WTC11 (cell line): ENCODE measurements around the gene OR1D5. TPM values are rescaled to one million over a fixed set of nuclear protein-coding genes. Genes with fewer than 3 reads are reported as not detected.

Source experiments
- ATAC-seq: fragments of 200-7000 bp; cut with Tn5 transposase; 2 replicates; pipeline ENCODE4 v1.10.0; 2021; ENCODE audit warnings: mild to moderate bottlenecking, moderate library complexity
- CTCF ChIA-PET: fragments of 300-600 bp; sonication (Branson Sonifier 250); formaldehyde crosslinking; loops from one replicate; lab custom pipeline; 2021; ENCODE audit warnings: antibody characterized with exemption; lab: Charles Lee
- POLR2A ChIA-PET: fragments of 350-600 bp; sonication (Branson Sonifier 250); formaldehyde crosslinking; loops from one replicate; lab custom pipeline; 2021; ENCODE audit warnings: antibody characterized with exemption; lab: Charles Lee
- DNase-seq: peaks from one replicate; pipeline ENCODE4 v3.0.0; 2021; ENCODE audit warnings: low spot score
- H3K27ac Mint-ChIP-seq: 2 replicates; pipeline ENCODE4 v1.8.0; 2021; ENCODE audit warnings: mixed read lengths
- H3K27me3 Mint-ChIP-seq: 2 replicates; pipeline ENCODE4 v1.8.0; 2021; ENCODE audit warnings: low read depth, mild to moderate bottlenecking, moderate library complexity, mixed read lengths
- H3K36me3 Mint-ChIP-seq: 2 replicates; pipeline ENCODE4 v1.8.0; 2021; ENCODE audit warnings: mixed read lengths
- H3K4me1 Mint-ChIP-seq: 2 replicates; pipeline ENCODE4 v1.8.0; 2022; ENCODE audit warnings: mixed read lengths
- H3K4me3 Mint-ChIP-seq: 2 replicates; pipeline ENCODE4 v1.8.0; 2021; ENCODE audit warnings: mild to moderate bottlenecking, moderate library complexity, mixed read lengths
- H3K9me3 Mint-ChIP-seq: 2 replicates; pipeline ENCODE4 v1.8.0; 2021; ENCODE audit warnings: mixed read lengths
- ATF1 ChIP-seq: sonication (generic); formaldehyde crosslinking; IDR thresholded peaks from 2 replicates; pipeline ENCODE4 v1.8.1; 2023; ENCODE audit warnings: mild to moderate bottlenecking, moderate library complexity, missing genetic modification reagents
- CREM ChIP-seq: sonication (generic); formaldehyde crosslinking; IDR thresholded peaks from 2 replicates; pipeline ENCODE4 v1.8.1; 2022; ENCODE audit warnings: mild to moderate bottlenecking, missing genetic modification reagents, moderate library complexity
- FOXK1 ChIP-seq: sonication (generic); formaldehyde crosslinking; IDR thresholded peaks from 2 replicates; pipeline ENCODE4 v1.8.0; 2022; ENCODE audit warnings: mild to moderate bottlenecking, moderate library complexity, missing genetic modification reagents
- FOXP1 ChIP-seq: sonication (generic); formaldehyde crosslinking; IDR thresholded peaks from 2 replicates; pipeline ENCODE4 v1.8.0; 2022; ENCODE audit warnings: missing genetic modification reagents, mild to moderate bottlenecking, moderate library complexity, borderline replicate concordance
- GABPB1 ChIP-seq: sonication (generic); formaldehyde crosslinking; IDR thresholded peaks from 2 replicates; pipeline ENCODE4 v1.8.1; 2023; ENCODE audit warnings: mild to moderate bottlenecking, missing genetic modification reagents
- IRF2 ChIP-seq: sonication (generic); formaldehyde crosslinking; IDR thresholded peaks from 2 replicates; pipeline ENCODE4 v1.8.0; 2022; ENCODE audit warnings: low read depth, missing genetic modification reagents, borderline replicate concordance
- JAZF1 ChIP-seq: fragments of 250-450 bp; sonication (Bioruptor Pico); IDR thresholded peaks from 2 replicates; pipeline ENCODE4 v1.9.0; 2021; ENCODE audit warnings: moderate library complexity, mild to moderate bottlenecking, inconsistent platforms
- ZNF423 ChIP-seq: fragments of 250-450 bp; sonication (Bioruptor Pico); IDR thresholded peaks from 2 replicates; pipeline ENCODE4 v2.1.2; 2022; ENCODE audit warnings: mild to moderate bottlenecking, moderate library complexity
- ZNF671 ChIP-seq: fragments of 250-450 bp; sonication (Bioruptor Pico); IDR thresholded peaks from 2 replicates; pipeline ENCODE4 v1.8.0; 2021; ENCODE audit warnings: mild to moderate bottlenecking
- total RNA-seq: library from RNA; stranded (reverse); gene quantifications from 3 replicates; pipeline ENCODE4 v1.2.3, GENCODE V29; 2021
- TF ChIP-seq, protein P1 (sequence below): sonication (generic); formaldehyde crosslinking; conservative IDR thresholded peaks from 2 replicates; pipeline ENCODE4 v1.8.1; 2023; ENCODE audit warnings: mild to moderate bottlenecking, low read depth, missing genetic modification reagents, moderate library complexity
- TF ChIP-seq, protein P2 (sequence below): sonication (generic); formaldehyde crosslinking; IDR thresholded peaks from 2 replicates; pipeline ENCODE4 v1.8.1; 2022; ENCODE audit warnings: mild to moderate bottlenecking, moderate library complexity, missing genetic modification reagents
- TF ChIP-seq, protein P3 (sequence below): sonication (generic); formaldehyde crosslinking; IDR thresholded peaks from 2 replicates; pipeline ENCODE4 v1.8.1; 2023; ENCODE audit warnings: mild to moderate bottlenecking, missing genetic modification reagents, borderline replicate concordance
- TF ChIP-seq, protein P4 (sequence below): sonication (generic); formaldehyde crosslinking; IDR thresholded peaks from 2 replicates; pipeline ENCODE4 v1.8.0; 2023; ENCODE audit warnings: missing genetic modification reagents
- TF ChIP-seq, protein P5 (sequence below): fragments of 250-450 bp; sonication (Bioruptor Pico); IDR thresholded peaks from 2 replicates; pipeline ENCODE4 v1.9.0; 2021; ENCODE audit warnings: mild to moderate bottlenecking, borderline replicate concordance
- TF ChIP-seq, protein P6 (sequence below): sonication (generic); formaldehyde crosslinking; IDR thresholded peaks from 2 replicates; pipeline ENCODE4 v1.8.0; 2022; ENCODE audit warnings: mild to moderate bottlenecking, missing genetic modification reagents
- TF ChIP-seq, protein P7 (sequence below): fragments of 250-450 bp; sonication (Bioruptor Pico); IDR thresholded peaks from 2 replicates; pipeline ENCODE4 v1.9.0; 2021; ENCODE audit warnings: moderate library complexity, mild to moderate bottlenecking, inconsistent platforms, borderline replicate concordance

The OR1D5 gene
- total RNA-seq, 1 experiment from 2014 or later, result not detected

DNA sequence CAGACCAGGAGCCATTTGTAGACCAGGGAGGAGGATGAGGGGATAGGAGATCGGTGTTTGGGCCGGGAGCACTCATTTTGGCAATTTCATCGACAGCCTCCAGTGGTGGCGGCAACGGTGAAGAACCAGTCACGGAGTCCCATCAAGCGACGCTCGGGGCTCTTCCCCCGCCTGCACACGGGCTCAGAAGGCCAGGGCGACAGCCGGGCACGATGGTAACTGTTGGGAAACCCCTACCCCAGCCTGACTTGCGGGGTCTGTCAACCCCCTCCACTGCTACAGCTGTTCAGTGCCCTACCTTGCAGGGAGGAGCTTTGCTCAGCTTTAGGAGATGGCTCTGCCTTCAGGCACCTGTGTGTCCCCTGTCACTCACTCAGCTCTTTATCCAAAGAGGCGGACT is 43.0 kb downstream of the OR1D5 start:
- Mint-ChIP-seq H3K27ac (no peak overlapping the region), H3K4me1 (no peaks in the 10 kb centered on the region), H3K4me3 (no peak overlapping the region), H3K27me3 (no peaks in the 10 kb centered on the region; the same call in 1 of the 2 replicates), H3K36me3 (peaks cover 62% of the 10 kb centered on the region), H3K9me3 (peaks cover 34% of the 10 kb centered on the region)
- DNase-seq (no peak), ATAC-seq (no peak)
- TF ChIP-seq, protein P1, sequence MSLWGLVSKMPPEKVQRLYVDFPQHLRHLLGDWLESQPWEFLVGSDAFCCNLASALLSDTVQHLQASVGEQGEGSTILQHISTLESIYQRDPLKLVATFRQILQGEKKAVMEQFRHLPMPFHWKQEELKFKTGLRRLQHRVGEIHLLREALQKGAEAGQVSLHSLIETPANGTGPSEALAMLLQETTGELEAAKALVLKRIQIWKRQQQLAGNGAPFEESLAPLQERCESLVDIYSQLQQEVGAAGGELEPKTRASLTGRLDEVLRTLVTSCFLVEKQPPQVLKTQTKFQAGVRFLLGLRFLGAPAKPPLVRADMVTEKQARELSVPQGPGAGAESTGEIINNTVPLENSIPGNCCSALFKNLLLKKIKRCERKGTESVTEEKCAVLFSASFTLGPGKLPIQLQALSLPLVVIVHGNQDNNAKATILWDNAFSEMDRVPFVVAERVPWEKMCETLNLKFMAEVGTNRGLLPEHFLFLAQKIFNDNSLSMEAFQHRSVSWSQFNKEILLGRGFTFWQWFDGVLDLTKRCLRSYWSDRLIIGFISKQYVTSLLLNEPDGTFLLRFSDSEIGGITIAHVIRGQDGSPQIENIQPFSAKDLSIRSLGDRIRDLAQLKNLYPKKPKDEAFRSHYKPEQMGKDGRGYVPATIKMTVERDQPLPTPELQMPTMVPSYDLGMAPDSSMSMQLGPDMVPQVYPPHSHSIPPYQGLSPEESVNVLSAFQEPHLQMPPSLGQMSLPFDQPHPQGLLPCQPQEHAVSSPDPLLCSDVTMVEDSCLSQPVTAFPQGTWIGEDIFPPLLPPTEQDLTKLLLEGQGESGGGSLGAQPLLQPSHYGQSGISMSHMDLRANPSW (CRISPR knock-in tag), result no peak
- no peak for TF ChIP-seq GABPB1 (CRISPR knock-in tag)
- TF ChIP-seq IRF2 (CRISPR knock-in tag), result no peak
- no peak for TF ChIP-seq FOXK1 (CRISPR knock-in tag)
- no peak for TF ChIP-seq ATF1 (CRISPR knock-in tag)
- no peak for TF ChIP-seq FOXP1 (CRISPR knock-in tag)
- TF ChIP-seq, protein P2, sequence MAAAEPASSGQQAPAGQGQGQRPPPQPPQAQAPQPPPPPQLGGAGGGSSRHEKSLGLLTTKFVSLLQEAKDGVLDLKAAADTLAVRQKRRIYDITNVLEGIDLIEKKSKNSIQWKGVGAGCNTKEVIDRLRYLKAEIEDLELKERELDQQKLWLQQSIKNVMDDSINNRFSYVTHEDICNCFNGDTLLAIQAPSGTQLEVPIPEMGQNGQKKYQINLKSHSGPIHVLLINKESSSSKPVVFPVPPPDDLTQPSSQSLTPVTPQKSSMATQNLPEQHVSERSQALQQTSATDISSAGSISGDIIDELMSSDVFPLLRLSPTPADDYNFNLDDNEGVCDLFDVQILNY (CRISPR knock-in tag), result no peak
- TF ChIP-seq, protein P3, sequence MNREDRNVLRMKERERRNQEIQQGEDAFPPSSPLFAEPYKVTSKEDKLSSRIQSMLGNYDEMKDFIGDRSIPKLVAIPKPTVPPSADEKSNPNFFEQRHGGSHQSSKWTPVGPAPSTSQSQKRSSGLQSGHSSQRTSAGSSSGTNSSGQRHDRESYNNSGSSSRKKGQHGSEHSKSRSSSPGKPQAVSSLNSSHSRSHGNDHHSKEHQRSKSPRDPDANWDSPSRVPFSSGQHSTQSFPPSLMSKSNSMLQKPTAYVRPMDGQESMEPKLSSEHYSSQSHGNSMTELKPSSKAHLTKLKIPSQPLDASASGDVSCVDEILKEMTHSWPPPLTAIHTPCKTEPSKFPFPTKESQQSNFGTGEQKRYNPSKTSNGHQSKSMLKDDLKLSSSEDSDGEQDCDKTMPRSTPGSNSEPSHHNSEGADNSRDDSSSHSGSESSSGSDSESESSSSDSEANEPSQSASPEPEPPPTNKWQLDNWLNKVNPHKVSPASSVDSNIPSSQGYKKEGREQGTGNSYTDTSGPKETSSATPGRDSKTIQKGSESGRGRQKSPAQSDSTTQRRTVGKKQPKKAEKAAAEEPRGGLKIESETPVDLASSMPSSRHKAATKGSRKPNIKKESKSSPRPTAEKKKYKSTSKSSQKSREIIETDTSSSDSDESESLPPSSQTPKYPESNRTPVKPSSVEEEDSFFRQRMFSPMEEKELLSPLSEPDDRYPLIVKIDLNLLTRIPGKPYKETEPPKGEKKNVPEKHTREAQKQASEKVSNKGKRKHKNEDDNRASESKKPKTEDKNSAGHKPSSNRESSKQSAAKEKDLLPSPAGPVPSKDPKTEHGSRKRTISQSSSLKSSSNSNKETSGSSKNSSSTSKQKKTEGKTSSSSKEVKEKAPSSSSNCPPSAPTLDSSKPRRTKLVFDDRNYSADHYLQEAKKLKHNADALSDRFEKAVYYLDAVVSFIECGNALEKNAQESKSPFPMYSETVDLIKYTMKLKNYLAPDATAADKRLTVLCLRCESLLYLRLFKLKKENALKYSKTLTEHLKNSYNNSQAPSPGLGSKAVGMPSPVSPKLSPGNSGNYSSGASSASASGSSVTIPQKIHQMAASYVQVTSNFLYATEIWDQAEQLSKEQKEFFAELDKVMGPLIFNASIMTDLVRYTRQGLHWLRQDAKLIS (CRISPR knock-in tag), result no peak
- TF ChIP-seq JAZF1 (CRISPR knock-in tag), result no peak
- no peak for TF ChIP-seq ZNF671
- TF ChIP-seq, protein P4, sequence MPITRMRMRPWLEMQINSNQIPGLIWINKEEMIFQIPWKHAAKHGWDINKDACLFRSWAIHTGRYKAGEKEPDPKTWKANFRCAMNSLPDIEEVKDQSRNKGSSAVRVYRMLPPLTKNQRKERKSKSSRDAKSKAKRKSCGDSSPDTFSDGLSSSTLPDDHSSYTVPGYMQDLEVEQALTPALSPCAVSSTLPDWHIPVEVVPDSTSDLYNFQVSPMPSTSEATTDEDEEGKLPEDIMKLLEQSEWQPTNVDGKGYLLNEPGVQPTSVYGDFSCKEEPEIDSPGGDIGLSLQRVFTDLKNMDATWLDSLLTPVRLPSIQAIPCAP (CRISPR knock-in tag), result no peak
- TF ChIP-seq ZNF423, result no peak
- TF ChIP-seq, protein P5, sequence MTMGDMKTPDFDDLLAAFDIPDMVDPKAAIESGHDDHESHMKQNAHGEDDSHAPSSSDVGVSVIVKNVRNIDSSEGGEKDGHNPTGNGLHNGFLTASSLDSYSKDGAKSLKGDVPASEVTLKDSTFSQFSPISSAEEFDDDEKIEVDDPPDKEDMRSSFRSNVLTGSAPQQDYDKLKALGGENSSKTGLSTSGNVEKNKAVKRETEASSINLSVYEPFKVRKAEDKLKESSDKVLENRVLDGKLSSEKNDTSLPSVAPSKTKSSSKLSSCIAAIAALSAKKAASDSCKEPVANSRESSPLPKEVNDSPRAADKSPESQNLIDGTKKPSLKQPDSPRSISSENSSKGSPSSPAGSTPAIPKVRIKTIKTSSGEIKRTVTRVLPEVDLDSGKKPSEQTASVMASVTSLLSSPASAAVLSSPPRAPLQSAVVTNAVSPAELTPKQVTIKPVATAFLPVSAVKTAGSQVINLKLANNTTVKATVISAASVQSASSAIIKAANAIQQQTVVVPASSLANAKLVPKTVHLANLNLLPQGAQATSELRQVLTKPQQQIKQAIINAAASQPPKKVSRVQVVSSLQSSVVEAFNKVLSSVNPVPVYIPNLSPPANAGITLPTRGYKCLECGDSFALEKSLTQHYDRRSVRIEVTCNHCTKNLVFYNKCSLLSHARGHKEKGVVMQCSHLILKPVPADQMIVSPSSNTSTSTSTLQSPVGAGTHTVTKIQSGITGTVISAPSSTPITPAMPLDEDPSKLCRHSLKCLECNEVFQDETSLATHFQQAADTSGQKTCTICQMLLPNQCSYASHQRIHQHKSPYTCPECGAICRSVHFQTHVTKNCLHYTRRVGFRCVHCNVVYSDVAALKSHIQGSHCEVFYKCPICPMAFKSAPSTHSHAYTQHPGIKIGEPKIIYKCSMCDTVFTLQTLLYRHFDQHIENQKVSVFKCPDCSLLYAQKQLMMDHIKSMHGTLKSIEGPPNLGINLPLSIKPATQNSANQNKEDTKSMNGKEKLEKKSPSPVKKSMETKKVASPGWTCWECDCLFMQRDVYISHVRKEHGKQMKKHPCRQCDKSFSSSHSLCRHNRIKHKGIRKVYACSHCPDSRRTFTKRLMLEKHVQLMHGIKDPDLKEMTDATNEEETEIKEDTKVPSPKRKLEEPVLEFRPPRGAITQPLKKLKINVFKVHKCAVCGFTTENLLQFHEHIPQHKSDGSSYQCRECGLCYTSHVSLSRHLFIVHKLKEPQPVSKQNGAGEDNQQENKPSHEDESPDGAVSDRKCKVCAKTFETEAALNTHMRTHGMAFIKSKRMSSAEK (CRISPR knock-in tag), result no peak
- TF ChIP-seq CREM, result no peak
- TF ChIP-seq, protein P6, sequence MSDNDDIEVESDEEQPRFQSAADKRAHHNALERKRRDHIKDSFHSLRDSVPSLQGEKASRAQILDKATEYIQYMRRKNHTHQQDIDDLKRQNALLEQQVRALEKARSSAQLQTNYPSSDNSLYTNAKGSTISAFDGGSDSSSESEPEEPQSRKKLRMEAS, result no peak
- TF ChIP-seq, protein P7, sequence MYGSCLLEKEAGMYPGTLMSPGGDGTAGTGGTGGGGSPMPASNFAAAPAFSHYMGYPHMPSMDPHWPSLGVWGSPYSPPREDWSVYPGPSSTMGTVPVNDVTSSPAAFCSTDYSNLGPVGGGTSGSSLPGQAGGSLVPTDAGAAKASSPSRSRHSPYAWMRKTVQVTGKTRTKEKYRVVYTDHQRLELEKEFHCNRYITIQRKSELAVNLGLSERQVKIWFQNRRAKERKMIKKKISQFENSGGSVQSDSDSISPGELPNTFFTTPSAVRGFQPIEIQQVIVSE (CRISPR knock-in tag), result no peak
- ChIA-PET POLR2A (no interaction called here), CTCF (interaction anchor here (0.5 to 0.8 kb wide), 2 partner anchors 172 to 591 kb away, joined by 3 to 4 read pairs; no protein-coding TSS in a partner anchor)
